ENCODE data around the gene GCNT2.
"Not testable (repeated sequence)": the region's sequence is repeated elsewhere in the genome, so short reads cannot be mapped to it uniquely, and the experiment has no call there.

Gene GCNT2

DNA sequence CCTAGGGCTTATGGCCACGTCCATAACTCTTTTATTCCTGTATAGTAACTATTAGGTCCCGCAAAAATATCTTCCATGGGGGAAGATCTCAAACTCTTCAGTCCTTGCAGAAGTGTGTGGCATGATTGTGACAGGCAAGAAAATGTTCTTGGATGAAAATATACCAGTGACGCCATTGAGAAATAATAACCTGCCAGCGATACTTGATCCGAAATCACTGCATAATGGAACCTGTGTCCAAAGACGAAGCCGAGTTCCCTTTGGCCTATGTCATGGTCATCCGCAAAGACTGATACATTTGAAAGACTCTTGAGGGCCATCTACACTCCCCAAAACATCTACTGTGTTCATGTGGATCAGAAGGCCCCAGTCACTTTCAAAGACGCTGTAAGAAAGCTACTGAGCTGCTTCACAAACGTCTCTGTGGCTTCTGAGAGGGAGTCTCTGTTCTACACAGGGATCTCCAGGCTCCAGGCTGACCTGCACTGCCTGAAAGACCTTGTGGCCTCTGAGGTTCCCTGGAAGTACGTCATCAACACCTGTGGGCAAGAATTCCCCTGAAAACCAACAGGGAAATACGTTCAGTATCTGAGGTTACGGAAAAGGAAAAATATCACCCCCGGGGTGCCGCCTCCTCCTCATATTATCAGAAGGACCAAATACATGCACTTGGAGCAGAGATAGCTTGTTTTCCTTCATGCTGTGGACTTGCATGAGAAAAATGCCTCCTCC lies 6.9 kb upstream of the GCNT2 start:
- DNase-seq (ENCODE audit: low read depth) = no peak

DNA sequence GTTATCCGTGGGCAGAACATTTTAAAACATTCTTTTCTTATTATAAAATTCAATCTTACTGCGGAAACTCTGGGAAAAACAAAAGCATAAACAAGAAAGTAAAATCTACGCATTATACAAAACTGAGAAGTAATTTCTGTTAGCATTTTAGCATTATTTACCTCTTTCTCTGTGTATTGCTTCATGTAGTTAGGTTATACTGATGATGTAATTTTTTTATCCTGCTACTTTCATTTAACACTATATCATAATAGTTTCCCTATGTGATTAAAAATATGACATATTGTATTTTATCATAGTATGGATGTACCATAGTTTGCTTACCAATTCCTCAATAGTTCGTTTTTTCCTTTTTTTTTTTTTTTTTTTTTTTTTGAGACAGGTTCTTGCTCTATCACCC lies 4.2 kb upstream of the GCNT2 start:
- DNase-seq (ENCODE audit: low read depth) = no peak

DNA sequence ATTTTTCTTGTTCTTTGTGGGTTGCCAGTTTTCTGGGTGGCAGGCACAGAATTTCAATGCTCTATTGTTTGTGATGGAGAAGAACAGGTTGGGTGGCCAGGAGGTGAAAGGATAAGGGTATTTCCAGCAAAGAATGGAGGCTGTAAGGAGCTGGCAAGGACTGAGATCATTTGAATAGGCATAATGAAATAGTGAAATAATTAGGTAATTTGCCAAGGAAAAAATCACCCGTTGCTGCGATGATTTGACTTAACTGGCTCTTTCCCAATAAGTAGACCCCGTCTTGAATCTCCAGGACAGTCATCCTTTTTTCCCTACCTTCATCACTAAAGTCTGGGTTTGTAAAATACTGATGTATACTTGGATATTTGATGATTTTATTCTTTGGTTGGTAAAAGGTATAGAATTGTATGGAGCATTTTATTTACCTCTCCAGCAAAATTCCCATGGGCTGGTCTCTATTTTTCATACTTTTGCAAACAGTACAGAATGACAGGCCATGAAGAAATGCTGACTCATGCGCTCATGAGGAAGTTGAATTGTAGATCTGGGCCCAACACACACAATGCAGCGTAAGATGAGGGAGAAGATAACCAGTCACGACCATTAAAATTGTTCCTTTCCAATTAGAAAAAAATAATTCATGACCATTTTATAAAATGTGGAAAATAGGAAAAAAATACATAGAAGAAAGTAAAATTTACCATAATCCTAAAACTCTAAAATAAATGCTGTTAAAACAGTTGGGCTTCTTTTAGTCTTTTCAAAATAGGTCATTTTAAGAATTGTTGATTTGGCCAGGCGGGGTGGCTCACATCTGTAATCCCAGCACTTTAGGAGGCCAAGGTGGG lies 2.4 kb upstream of the GCNT2 start:
- no peak for DNase-seq (ENCODE audit: low read depth)

DNA sequence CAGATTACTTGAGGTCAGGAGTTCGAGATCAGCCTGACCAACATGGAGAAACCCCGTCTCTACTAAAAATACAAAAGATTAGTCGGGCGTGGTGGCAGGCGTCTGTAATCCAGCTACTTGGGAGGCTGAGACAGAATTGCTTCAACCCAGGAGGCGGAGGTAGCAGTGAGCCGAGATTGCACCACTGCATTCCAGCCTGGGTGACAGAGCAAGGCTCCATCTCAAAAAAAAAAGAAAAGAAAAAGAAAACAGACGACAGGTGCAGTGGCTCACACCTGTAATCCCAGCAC lies 1.8 kb upstream of the GCNT2 start:
- DNase-seq (ENCODE audit: low read depth) = not testable (repeated sequence)

DNA sequence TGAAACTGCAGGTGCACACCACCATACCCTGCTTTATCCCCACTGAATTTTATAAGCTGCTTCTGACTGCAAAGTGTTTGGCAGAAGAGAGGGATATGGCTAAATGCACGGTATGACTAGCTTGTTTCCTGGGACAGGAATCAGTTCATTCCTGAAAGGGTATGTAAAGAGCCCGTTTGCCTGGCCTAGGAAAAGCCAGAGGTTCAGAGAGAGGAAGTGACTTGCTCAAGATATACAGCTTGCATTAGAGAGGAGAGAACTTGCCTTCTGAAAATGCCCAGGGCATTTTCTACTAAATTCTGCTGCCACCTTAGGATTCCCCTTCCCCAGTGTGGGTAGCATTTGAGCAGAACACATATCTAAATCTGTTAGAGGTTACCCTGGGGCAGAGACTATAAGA lies 683 bp upstream of the GCNT2 start:
- no peak for DNase-seq (ENCODE audit: low read depth)

DNA sequence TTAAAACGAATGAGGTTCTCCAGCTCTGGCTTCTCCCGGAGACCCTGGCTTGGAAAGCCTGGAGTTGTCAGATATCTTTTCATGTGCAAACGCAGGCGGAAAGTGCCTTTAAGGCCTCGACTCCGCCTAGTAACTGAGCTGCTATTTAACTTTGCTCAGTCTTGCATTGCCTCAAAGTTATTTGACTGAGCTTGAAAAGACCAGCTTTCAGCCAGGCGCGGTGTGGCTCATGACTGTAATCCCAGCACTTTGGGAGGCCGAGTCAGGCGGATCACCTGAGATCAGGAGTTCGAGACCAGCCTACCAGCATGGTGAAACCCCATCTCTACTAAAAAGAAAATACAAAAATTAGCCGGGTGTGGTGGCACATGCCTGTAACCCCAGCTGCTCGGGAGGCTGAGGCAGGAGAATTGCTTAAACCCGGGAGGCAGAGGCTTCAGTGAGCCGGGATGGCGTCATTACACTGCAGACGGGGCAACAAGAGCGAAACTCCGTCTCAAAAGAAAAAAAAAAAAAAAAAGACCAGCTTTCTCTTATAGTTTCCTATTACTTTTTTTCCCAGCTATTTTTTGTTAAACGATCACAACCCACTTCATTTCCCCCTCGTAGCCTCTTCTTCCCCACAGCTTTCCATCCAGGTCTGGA lies 1.9 kb downstream of the GCNT2 start:
- no peak for DNase-seq (ENCODE audit: low read depth)

DNA sequence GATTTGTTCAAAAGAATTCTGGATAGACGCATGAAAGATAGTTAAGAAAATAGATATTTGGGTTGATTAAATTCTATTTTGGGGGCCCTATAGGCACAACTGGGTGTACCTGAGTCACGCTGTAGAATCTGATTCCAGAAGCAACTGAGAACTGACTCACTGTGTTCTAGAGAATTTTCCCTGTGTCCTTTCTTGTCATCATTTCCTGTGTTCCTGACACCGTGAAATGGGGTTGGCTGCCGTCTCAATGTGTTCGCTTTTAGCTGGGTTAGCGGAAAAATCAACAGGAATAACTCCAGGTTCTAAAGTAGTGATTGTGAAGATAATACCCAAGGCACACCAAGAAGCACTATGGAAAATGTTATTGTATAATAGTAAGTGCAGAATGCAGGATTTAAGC lies 5.0 kb downstream of the GCNT2 start:
- no peak for DNase-seq (ENCODE audit: low read depth)

DNA sequence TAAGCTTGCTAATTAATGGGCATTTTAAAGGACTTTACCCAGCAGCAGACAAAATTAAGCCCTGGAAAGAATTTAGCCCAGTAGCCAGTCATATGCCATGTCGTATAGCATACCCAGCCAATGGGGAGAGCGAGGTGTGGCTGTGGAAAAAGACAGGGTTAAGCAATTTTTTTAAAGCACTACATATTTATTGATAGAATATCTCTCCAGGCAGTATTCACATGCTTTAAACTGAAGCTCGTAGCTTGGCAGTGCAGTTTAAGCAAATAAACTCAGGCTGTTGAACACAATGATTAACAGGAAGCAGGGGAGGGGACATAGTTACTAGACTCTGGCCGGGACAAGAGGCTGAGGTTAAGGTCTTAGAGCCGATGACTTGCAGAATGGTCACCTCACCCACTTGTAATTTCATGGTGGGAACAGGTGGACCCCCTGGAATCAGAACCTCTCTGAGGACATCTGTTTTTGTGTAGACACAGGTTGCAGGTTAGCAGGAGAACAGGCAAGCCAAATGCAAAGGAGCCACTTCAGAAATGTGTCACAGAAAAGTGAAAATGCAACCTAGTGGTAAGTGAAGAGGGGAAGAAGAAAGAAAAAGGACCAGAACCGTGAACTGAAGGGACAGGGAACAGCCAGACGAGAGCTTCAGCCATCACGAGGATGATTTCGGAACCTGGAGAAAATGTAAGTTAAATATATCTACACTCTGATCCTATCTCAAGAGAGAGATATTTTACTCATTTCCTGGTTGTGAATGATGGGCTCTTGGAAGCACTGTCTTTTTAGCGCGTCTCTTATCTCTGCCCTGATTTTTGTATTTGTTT lies 7.2 kb downstream of the GCNT2 start:
- DNase-seq (ENCODE audit: low read depth) = no peak

DNA sequence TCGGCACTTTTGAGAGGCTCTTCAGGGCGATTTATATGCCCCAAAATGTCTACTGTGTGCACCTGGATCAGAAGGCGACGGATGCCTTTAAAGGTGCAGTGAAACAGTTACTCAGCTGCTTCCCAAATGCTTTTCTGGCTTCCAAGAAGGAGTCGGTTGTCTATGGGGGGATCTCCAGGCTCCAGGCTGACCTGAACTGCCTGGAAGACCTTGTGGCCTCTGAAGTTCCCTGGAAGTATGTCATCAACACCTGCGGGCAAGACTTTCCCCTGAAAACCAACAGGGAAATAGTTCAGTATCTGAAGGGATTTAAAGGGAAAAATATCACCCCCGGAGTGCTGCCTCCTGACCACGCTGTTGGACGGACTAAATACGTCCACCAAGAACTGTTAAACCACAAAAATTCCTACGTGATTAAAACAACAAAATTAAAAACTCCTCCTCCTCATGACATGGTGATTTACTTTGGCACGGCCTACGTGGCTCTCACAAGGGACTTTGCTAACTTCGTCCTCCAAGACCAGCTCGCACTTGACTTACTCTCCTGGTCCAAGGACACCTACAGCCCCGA lies 8.2 kb downstream of the GCNT2 start:
- no peak for DNase-seq (ENCODE audit: low read depth)

DNA sequence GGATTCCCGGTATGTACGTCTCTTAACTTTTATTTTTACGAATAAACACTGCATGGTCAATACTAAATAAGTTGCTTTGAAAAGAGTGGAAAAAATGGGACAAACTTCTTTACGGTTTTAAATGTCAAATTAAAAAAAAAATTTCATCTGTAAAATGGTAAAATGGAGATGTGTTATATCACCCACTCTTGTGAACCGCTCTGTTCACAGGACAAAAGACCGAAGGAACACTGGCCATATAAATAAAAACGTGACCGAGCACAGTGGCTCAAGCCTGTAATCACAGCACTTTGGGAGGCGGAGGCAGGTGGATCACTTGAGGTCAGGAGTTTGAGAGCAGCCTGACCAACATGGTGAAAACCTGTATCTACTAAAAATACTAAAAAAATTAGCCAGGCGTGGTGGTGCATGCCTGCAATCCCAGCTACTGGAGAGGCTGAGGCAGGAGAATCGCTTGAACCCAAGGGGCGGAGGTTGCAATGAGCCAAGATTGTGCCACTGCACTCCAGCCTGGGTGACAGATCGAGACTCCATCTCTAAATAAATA lies 8.8 kb downstream of the GCNT2 start:
- DNase-seq (ENCODE audit: low read depth) = not testable (repeated sequence)

DNA sequence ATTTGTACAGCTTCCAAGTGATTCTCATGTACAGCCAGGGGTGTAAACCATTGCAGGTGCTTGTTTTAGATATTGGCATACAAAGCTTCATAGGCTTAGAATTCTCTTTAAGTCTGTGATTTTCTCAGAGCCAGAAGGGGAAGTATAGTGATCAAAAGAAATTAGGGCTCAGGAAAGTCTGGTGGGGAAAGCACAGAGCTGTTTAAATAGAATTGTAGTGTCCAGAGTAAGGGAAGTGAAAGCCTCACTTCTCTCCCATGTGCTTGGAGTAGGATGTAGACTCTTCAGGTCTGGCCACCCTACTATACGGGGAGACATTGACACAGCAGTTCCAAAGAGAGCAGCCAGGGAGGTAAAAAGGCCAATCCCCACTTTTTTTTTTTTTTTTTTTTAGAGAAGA lies 10.4 kb downstream of the GCNT2 start:
- DNase-seq (ENCODE audit: low read depth) = no peak

DNA sequence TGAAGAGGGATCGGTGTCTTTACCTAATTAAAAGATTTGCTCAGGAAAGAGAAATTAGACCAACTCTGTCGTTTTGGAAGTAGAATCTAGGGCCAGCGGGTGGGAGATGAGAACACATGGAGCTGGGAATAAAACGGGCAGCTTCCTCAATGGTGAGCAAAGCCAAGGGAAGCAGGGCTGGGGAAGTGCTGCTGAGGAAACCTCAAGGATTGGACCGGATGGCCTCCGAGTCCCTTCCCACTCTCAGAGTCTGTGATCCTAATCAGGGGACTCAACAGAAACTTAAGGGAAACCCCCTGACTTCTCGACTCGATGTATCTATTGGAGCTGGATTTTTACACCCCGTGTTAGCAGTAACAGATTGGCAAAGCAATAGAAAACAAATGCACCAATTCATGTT lies 10.8 kb downstream of the GCNT2 start:
- no peak for DNase-seq (ENCODE audit: low read depth)

DNA sequence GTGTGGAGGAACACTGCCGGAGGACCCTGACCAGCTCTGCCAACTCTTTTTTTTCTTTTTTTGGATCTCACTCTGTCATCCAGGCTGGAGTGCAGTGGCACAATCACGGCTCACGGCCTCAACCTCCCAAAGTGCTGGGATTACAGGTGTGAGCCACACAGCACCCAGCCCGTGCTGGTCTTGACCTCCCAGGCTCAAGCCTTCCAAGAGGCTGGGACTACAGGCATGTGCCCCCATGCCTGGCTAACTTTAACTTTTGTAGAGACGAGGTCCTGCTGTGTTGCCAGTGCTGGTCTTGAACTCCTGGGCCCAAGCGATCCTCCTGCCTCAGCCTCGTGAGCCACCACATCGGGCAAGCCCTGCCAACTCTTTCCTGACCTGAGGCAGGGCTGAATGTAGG lies 11.2 kb downstream of the GCNT2 start:
- DNase-seq (ENCODE audit: low read depth) = no peak

DNA sequence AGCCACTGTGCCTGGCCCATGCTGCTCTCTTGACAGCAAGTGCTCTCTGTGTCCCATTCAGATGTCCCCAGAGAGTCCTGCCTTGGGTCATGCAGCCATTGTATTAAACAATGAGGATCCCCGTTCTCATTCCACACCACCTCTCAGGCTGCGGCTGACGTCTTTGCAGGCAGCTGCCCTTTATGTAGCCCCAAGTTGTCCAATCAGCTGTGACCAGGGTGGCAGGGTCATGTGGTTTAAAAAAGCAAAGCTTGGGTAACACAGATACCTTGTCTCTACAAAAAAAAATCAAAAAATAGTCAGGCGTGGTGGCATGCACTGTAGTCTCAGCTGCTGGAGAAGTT lies 13.2 kb downstream of the GCNT2 start:
- no peak for DNase-seq (ENCODE audit: low read depth)

DNA sequence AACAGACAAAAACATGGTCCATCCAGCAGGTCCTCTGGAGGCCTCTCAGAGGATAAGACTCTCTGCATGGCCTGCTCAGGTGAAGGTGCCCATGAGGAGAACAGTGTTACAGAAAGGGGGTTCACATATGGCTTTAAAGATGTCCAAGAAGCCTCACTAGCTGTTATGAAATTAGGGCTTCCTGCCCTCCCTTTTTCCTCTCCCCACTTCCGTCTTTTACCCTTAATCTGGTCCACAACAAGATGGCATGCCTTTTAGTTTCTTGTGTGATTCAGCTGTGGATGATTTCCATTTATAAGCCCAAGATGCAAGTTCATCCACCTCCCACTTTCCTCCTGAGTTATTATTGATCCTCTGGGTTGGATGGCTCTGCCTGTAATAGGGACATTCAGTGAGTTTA lies 14.0 kb downstream of the GCNT2 start:
- no peak for DNase-seq (ENCODE audit: low read depth)

DNA sequence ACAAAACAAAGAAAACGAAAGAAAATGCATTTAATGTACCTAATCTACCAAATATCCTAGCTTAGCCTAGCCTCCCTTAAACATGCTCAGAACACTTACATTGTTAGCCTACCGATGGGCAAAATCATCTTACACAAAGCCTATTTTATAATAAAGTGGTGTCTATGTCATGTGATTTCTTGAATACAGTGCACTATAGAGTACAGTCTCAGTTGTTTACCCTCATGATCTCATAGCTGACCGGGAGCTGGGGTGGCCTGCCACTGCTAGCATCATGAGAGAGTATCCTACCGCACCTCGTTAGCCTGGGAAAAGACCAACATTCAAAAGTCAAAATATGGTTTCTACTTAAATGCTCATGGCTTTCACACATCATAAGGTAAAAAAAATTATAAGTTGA lies 16.6 kb downstream of the GCNT2 start:
- no peak for DNase-seq (ENCODE audit: low read depth)

DNA sequence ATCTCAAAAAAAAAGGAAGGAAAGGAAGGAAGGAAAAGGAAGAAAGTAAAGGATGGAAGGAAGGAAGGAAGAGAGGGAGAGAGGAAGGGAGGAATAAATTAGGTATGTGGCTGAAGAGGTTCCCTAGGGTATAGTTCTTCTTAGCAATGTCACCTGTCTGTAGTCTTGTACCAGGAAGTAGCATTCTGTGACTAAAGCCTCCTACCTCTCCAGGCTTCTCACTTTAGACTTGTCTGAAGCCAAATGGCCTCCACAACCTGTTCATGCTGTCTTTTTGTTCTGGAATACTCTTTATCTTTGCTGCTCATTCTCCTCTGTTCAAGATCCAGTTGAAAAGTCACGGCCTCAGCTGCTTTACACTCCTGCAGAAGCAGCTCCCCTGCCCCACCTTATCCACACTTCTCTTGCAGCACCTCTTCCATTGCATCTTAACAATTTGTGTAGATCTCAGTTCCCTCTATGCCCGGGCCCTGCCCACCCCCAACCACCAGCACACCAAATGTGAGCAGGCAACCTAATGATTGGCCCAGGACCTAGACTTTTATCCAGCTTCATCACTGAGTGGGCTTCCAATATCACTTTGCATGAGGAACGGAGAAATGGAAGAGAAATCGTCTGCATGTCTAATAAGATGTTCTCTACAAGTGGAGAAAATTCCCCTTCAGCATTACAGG lies 19.1 kb downstream of the GCNT2 start:
- no peak for DNase-seq (ENCODE audit: low read depth)

DNA sequence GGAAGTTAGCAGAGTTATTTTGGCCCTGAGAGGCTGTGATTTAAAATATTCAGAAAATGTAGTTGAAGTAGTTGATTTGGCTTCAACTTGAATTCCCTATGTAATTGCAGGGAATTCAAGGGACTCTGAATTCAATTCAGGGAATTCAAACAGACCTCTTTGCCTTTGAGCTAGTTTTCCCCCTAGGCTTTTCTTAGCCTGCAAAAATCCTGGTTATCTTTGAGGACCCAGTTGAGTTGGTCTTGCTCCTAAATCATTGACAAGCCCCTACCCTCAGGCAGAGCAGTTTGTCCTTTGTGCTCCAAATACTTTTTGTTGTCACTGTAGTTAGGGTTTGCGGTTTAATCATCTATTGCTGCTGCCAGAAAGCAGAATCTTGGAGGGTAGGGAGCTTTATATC lies 20.4 kb downstream of the GCNT2 start:
- no peak for DNase-seq (ENCODE audit: low read depth)

DNA sequence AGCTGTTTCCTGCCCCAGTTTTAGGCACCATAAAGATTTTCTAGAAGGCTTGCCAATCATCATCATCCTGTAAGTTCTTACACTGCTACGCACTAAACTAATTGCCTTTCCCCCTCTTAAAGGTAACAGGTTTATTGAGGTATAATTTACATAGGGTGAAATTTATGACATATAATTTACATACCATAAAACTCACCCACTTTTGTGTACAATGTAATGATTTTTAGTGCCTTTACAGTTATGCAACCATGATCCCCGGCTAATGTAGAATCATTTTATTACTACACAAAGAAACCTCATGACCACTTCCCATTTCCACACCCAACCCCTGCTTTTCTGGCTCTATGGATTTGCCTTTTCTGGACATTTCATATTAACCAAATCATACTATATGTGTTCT lies 21.1 kb downstream of the GCNT2 start:
- no peak for DNase-seq (ENCODE audit: low read depth)

DNA sequence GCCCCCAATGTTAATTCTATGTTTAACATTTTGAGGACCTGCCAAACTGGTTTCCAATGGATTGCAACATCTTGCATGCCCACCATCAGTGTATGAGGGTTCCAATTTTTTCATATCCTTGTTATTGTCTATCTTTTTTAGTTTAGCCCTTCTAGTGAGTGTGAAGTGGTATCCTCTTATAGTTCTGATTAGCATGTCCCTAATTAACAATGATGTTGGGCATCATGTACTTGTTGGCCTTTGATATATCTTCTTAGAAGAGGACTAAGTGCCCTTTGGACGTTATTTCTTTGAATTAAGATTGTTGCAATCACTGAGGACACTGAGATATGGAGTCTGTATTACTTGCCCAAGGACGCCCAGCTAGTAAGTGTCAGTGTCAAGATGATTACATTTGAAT lies 22.3 kb downstream of the GCNT2 start:
- DNase-seq (ENCODE audit: low read depth) = no peak

DNA sequence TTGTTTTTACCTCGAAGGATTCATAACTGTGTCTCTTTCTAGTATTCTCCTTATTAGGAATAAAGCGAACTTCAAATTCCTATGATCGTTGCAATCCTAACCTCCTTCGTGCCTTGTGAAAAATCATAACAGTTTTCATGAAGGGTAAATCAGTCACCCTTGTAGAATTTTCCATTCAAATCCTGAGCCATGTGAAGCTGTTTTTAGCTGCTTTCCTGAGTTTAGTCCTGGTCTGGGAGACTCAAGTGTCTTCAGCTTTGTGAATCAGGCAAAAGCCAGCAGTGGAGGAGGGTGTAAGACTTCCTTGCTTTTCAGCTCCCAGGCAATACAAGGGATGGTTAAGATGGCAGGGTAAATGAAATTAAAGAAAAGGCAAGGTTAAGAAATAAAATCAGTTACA lies 24.3 kb downstream of the GCNT2 start:
- no peak for DNase-seq (ENCODE audit: low read depth)

Measured in stimulated activated CD8-positive, alpha-beta memory T cell treated with anti-CD3 and anti-CD28 coated beads, Interleukin-15, amount 100 ng/mL, for 24 hours (primary cell).